ENCODE measurements around the gene URB2. TPM values are rescaled to one million over a fixed set of nuclear protein-coding genes. Genes with fewer than 3 reads are reported as not detected.

The URB2 gene
- total RNA-seq, 1 experiment from 2014 or later = 19.7 TPM

DNA sequence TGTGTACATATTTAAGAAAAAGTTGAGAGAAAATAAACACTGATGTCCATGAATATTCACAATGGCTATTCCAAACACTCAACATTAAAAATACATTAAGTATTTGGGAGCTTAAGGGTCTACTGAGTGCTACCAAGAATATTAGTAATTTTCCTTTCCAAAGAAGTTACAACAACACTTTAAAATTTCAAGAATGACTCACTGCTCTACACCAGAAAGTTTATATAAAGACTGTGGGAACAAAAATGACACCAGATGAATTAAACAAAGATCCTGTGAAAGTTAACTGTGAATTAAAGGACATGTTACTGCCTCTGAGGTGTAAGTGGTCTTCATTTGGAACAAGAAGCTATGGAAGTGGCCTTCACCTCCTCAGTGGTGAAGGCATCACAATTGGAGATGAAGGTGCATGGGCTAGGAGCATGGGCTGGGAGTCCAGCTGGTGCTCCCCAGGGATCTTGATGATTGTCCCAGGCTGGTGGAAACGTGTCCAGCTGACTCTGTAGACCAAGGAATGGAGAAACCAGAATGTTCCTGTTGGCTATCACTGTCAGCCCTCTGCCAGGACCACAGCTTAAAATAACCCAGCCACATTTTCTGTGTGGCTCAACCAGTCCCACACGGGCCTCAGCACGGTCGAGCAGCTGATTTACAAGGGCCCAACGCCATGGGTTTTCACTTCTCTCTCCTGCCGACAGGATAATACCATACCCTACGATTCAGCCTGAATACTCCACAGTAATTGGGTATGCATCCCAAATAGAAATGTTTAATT, 28.9 kb upstream of the URB2 start:
- Mint-ChIP-seq H3K36me3 (ENCODE audit: insufficient read depth, unreplicated experiment) (peaks cover 22% of the 10 kb centered on the region), H3K4me3 (ENCODE audit: unreplicated experiment) (no peak overlapping the region), H3K27me3 (ENCODE audit: insufficient read depth, unreplicated experiment) (no peaks in the 10 kb centered on the region), H3K9me3 (ENCODE audit: unreplicated experiment) (no peaks in the 10 kb centered on the region), H3K27ac (ENCODE audit: unreplicated experiment) (no peak overlapping the region), H3K4me1 (ENCODE audit: low read depth, unreplicated experiment) (no peaks in the 10 kb centered on the region)
- H3K27me3 ChIP-seq (replicated peaks; ENCODE audit: control insufficient read depth, insufficient read depth, low read length) = no peaks in the 10 kb centered on the region
- TF ChIP-seq, protein P1, sequence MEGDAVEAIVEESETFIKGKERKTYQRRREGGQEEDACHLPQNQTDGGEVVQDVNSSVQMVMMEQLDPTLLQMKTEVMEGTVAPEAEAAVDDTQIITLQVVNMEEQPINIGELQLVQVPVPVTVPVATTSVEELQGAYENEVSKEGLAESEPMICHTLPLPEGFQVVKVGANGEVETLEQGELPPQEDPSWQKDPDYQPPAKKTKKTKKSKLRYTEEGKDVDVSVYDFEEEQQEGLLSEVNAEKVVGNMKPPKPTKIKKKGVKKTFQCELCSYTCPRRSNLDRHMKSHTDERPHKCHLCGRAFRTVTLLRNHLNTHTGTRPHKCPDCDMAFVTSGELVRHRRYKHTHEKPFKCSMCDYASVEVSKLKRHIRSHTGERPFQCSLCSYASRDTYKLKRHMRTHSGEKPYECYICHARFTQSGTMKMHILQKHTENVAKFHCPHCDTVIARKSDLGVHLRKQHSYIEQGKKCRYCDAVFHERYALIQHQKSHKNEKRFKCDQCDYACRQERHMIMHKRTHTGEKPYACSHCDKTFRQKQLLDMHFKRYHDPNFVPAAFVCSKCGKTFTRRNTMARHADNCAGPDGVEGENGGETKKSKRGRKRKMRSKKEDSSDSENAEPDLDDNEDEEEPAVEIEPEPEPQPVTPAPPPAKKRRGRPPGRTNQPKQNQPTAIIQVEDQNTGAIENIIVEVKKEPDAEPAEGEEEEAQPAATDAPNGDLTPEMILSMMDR (IDR thresholded peaks at IDR 0.05; ENCODE audit: insufficient read depth in 1 of 2, low read depth in 1 of 2, low read length in 1 of 2, severe bottlenecking in 1 of 2, unreplicated experiment in 1 of 2) = no peak
- POLR2A ChIA-PET = no interaction called here
- no peaks in the 10 kb centered on the region for H3K36me3 ChIP-seq (ENCODE audit: control insufficient read depth, insufficient read depth, low read length)
- intact Hi-C loops (cut with micrococcal nuclease; ENCODE audit: unreplicated experiment) = no loop called here
- no peaks in the 10 kb centered on the region for H3K4me1 ChIP-seq
- CTCF ChIA-PET = interaction anchor here (0.6 kb wide), 1 partner anchor 506 kb away, joined by 4 read pairs; no protein-coding TSS in a partner anchor
- BruUV-seq (replicated peaks) = no TSS peak
- no peak for DNase-seq
- no peaks in the 10 kb centered on the region for H3K9me3 ChIP-seq
- no peak overlapping the region for H3K4me3 ChIP-seq (ENCODE audit: low read depth, low read length)

DNA sequence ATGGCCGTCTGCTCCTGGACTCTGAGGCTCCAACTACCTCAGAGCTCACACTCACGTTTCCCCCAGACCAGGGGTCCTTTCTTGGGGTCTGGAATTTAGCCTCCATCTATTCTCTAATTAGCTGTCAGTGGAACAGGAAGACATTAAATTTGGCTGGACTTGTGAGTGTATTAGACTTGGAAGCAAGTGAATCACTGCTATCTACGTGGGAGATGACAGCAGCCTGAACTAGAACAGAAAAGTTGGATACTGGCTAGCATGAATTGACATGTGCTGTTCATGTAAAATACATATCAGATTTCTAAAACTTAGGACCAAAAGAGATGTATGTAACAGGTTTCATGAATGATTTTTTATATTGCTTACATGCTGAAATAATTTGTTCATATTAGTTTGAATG, 28.2 kb upstream of the URB2 start:
- Histone ChIP-seq H3K27me3 (replicated peaks; ENCODE audit: control insufficient read depth, insufficient read depth, low read length) (no peaks in the 10 kb centered on the region), H3K4me3 (ENCODE audit: low read depth, low read length) (no peak overlapping the region), H3K9me3 (no peaks in the 10 kb centered on the region), H3K4me1 (no peaks in the 10 kb centered on the region), H3K36me3 (ENCODE audit: control insufficient read depth, insufficient read depth, low read length) (no peaks in the 10 kb centered on the region)
- Mint-ChIP-seq H3K27ac (ENCODE audit: unreplicated experiment) (no peak overlapping the region), H3K9me3 (ENCODE audit: unreplicated experiment) (no peaks in the 10 kb centered on the region), H3K36me3 (ENCODE audit: insufficient read depth, unreplicated experiment) (peaks cover 28% of the 10 kb centered on the region), H3K4me1 (ENCODE audit: low read depth, unreplicated experiment) (no peaks in the 10 kb centered on the region), H3K27me3 (ENCODE audit: insufficient read depth, unreplicated experiment) (no peaks in the 10 kb centered on the region), H3K4me3 (ENCODE audit: unreplicated experiment) (no peak overlapping the region)
- intact Hi-C loops (cut with micrococcal nuclease; ENCODE audit: unreplicated experiment) = no loop called here
- CTCF ChIA-PET = no interaction called here
- DNase-seq = no peak
- no TSS peak for BruUV-seq (replicated peaks)
- POLR2A ChIA-PET = no interaction called here
- TF ChIP-seq, protein P1 (IDR thresholded peaks at IDR 0.05; ENCODE audit: insufficient read depth in 1 of 2, low read depth in 1 of 2, low read length in 1 of 2, severe bottlenecking in 1 of 2, unreplicated experiment in 1 of 2) = no peak

DNA sequence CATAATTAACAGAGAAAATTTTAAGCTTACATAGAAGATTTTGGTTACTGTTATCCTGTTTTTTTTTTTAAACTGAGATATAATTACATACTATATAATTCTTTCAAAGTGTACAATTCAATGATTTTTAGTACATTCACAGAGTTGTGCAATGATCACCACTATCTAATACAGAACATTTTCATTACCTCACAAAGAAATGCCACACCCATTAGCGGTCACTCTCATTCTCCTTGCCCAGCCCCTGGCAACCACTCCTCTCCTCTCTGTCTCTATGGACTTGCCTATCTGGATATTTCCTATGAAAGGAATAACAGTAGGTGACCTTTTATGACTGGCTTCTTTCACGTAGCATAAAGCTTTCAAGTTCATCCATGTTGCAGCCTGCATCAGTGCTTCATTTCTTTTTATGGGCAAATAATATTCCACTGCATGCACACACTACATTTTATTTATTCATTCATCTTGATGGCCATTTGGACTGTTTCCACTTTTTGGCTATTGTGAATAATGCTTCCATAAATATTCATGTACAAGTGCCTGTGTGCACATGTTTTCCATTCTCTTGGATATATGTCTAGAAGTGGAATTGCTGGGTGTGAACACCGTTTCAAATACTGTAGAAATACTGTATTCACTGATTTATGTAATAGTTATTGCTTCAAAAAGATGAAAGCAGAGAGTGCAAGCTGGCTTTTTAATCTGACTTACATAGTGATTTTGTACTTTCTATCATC, 26.7 kb upstream of the URB2 start:
- Histone ChIP-seq H3K27me3 (replicated peaks; ENCODE audit: control insufficient read depth, insufficient read depth, low read length) (no peaks in the 10 kb centered on the region), H3K36me3 (ENCODE audit: control insufficient read depth, insufficient read depth, low read length) (no peaks in the 10 kb centered on the region; the same call in 1 of the 2 replicates), H3K9me3 (no peaks in the 10 kb centered on the region), H3K4me1 (no peaks in the 10 kb centered on the region), H3K4me3 (ENCODE audit: low read depth, low read length) (no peak overlapping the region)
- CTCF ChIA-PET = no interaction called here
- TF ChIP-seq, protein P1 (IDR thresholded peaks at IDR 0.05; ENCODE audit: insufficient read depth in 1 of 2, low read depth in 1 of 2, low read length in 1 of 2, severe bottlenecking in 1 of 2, unreplicated experiment in 1 of 2) = no peak
- Mint-ChIP-seq H3K27me3 (ENCODE audit: insufficient read depth, unreplicated experiment) (no peaks in the 10 kb centered on the region), H3K36me3 (ENCODE audit: insufficient read depth, unreplicated experiment) (peaks cover 28% of the 10 kb centered on the region), H3K4me1 (ENCODE audit: low read depth, unreplicated experiment) (no peaks in the 10 kb centered on the region), H3K4me3 (ENCODE audit: unreplicated experiment) (no peak overlapping the region), H3K27ac (ENCODE audit: unreplicated experiment) (no peak overlapping the region), H3K9me3 (ENCODE audit: unreplicated experiment) (no peaks in the 10 kb centered on the region)
- TSS peak; percentile 10 for BruUV-seq (replicated peaks)
- intact Hi-C loops (cut with micrococcal nuclease; ENCODE audit: unreplicated experiment) = no loop called here
- POLR2A ChIA-PET = no interaction called here
- DNase-seq = no peak
